ENCODE measurements around the gene ATP6V1G2. TPM values are rescaled to one million over a fixed set of nuclear protein-coding genes. Genes with fewer than 3 reads are reported as not detected.

The ATP6V1G2 gene
- total and polyA plus RNA-seq, 2 of the 8 experiments (the other 6 are each of a cell fraction or from before 2014, with no cell fraction given): 3.0 to 5.7 TPM

DNA sequence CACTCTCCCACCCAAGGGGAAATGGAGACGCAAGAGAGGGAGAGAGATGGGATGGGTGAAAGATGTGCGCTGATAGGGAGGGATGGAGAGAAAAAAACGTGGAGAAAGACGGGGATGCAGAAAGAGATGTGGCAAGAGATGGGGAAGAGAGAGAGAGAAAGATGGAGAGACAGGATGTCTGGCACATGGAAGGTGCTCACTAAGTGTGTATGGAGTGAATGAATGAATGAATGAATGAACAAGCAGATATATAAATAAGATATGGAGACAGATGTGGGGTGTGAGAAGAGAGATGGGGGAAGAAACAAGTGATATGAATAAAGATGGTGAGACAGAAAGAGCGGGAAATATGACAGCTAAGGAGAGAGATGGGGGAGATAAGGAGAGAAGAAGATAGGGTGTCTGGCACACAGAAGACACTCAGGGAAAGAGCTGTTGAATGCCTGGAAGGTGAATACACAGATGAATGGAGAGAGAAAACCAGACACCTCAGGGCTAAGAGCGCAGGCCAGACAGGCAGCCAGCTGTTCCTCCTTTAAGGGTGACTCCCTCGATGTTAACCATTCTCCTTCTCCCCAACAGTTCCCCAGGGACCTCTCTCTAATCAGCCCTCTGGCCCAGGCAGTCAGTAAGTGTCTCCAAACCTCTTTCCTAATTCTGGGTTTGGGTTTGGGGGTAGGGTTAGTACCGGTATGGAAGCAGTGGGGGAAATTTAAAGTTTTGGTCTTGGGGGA is 29.7 kb upstream of the ATP6V1G2 start (continued):
- TF ChIP-seq, protein P1, sequence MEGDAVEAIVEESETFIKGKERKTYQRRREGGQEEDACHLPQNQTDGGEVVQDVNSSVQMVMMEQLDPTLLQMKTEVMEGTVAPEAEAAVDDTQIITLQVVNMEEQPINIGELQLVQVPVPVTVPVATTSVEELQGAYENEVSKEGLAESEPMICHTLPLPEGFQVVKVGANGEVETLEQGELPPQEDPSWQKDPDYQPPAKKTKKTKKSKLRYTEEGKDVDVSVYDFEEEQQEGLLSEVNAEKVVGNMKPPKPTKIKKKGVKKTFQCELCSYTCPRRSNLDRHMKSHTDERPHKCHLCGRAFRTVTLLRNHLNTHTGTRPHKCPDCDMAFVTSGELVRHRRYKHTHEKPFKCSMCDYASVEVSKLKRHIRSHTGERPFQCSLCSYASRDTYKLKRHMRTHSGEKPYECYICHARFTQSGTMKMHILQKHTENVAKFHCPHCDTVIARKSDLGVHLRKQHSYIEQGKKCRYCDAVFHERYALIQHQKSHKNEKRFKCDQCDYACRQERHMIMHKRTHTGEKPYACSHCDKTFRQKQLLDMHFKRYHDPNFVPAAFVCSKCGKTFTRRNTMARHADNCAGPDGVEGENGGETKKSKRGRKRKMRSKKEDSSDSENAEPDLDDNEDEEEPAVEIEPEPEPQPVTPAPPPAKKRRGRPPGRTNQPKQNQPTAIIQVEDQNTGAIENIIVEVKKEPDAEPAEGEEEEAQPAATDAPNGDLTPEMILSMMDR (IDR thresholded peaks at IDR 0.05; ENCODE audit: control extremely low read depth in 1 of 3, insufficient read depth in 1 of 3, low read depth in 1 of 3, low read length in 3 of 3): no peak
- TF ChIP-seq, protein P2, sequence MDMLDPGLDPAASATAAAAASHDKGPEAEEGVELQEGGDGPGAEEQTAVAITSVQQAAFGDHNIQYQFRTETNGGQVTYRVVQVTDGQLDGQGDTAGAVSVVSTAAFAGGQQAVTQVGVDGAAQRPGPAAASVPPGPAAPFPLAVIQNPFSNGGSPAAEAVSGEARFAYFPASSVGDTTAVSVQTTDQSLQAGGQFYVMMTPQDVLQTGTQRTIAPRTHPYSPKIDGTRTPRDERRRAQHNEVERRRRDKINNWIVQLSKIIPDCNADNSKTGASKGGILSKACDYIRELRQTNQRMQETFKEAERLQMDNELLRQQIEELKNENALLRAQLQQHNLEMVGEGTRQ (IDR thresholded peaks at IDR 0.05; ENCODE audit: low read length): no peak
- TF ChIP-seq KDM1A (IDR thresholded peaks at IDR 0.05; ENCODE audit: borderline replicate concordance, low read length) (no peak), CBX5 (IDR thresholded peaks at IDR 0.05; ENCODE audit: low read depth, low read length) (no peak), SP4 (IDR thresholded peaks at IDR 0.05; ENCODE audit: low read length) (no peak), POLR2A (IDR thresholded peaks at IDR 0.05; ENCODE audit: control extremely low read depth in 1 of 2, low read depth in 2 of 2, low read length in 2 of 2) (no peak)

Measured in H1 (cell line).